LoVo (cell line): Measurements from ENCODE around the gene GRIK5.

Experiments used
- DNase-seq: peaks from one replicate; pipeline ENCODE4 v3.0.0-alpha.2; 2016; ENCODE audit warnings: low spot score

GRIK5 gene

DNA sequence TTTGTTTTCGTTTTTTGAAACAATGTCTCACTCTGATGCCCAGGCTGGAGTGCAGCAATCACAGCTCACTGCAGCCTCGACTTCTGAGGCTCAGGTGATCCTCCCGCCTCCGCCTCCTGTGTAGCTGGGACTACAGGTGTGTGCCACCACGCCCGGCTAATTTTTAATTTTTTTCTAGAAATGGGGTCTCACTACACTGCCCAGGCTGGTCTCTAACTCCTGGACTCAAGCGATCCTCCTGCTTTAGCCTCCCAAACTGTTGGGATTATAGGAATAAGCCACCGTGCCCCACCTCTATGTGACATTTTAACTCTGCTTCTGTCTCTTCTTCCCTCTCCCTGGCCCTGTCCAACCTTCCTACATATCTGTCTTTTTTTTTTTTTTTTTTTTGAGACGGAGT lies 81.1 kb downstream of the GRIK5 start:
- no peak for DNase-seq

GRCh38 chr19:41987141-41987860 lies 82.7 kb downstream of the GRIK5 start:
- no peak for DNase-seq

DNA sequence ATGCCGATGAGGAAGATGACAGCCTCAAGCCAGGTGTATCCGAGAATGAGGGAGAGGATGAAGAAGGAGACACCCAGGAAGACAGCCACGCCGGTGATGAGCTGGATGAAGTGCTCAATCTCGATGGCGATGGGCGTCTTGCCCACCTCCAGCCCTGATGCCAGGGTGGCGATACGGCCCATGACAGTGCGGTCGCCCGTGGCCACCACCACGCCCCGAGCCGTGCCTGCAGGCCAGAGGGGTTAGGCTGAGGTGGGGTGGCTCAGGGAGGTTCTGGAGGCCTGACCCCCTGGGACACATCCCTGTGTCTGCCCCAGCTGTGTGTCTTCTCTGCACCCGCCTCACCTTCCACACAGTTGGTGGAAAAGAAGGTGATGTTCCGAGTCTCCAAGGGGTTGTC lies 85.0 kb downstream of the GRIK5 start:
- no peak for DNase-seq

GRCh38 chr19:41981724-41982123 lies 88.3 kb downstream of the GRIK5 start:
- DNase-seq: no peak

GRCh38 chr19:41978470-41978869 lies 91.5 kb downstream of the GRIK5 start:
- no peak for DNase-seq

DNA sequence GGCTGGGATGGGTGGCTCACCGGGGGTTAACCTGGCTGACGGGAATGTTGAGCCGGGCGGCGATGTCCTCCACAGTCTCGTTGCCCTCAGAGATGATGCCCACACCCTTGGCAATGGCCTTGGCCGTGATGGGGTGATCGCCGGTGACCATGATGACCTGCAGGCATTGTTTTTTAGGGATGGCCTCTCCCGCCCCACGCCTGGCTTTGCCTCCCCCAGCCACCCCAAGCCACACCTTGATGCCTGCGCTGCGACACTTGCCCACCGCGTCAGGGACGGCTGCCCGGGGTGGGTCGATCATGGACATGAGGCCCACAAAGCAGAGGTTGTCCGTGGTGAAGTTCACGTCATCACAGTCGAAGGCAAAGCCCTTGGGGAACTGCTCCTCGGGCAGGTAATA lies 92.1 kb downstream of the GRIK5 start:
- no peak for DNase-seq

GRCh38 chr19:41974652-41975051 lies 95.4 kb downstream of the GRIK5 start:
- no peak for DNase-seq

DNA sequence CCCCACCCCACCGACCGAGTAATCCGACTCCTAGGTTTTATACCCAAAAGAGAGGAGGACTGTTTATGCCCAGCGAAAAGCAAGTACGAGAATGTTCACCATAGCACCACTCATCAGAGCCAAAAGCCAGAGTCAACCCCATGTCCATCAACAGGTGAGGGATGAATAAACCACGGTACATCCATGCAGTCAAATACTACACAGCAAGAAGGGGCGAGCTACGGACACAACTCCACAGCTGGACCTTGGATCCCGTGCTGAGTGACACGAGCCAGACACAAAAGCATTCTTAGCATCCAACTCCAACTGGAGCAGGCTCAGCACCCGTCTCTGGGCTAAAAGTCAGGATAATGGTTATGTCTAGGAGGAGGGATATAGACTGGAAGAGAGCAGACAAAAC lies 98.6 kb downstream of the GRIK5 start:
- no peak for DNase-seq

DNA sequence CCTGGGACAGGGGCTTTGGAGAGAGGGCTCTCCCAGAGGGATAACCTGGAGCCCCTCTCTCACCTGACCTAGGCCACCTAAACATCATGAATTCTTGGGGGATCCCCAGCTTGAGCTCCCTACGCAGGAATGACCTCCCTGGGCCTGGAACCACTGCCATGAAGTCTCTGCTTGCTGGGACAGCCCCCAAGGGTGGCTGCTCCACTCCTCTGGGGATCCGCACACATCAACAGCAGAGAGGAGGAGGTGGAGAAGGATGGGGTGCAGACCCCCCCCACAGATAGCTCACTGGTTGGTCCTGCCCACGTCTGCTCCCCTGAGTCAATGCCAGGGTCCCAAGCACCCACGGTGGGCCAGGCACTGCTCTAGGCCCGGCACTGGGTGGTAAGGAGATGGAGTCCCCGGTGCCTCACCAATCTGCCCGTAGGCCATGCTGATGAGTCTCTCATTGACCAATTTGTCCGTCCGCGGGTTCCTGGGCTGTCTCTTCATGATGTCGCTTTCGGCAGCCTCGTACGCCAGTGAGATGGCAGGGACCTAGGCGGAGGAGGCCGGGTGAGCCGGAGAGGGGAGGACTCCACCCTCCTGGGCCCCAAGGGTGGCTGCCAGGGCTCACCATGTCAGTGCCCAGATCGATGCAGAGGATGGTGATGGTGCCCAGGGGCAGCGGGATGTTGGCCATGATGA lies 100.1 kb downstream of the GRIK5 start:
- no peak for DNase-seq

DNA sequence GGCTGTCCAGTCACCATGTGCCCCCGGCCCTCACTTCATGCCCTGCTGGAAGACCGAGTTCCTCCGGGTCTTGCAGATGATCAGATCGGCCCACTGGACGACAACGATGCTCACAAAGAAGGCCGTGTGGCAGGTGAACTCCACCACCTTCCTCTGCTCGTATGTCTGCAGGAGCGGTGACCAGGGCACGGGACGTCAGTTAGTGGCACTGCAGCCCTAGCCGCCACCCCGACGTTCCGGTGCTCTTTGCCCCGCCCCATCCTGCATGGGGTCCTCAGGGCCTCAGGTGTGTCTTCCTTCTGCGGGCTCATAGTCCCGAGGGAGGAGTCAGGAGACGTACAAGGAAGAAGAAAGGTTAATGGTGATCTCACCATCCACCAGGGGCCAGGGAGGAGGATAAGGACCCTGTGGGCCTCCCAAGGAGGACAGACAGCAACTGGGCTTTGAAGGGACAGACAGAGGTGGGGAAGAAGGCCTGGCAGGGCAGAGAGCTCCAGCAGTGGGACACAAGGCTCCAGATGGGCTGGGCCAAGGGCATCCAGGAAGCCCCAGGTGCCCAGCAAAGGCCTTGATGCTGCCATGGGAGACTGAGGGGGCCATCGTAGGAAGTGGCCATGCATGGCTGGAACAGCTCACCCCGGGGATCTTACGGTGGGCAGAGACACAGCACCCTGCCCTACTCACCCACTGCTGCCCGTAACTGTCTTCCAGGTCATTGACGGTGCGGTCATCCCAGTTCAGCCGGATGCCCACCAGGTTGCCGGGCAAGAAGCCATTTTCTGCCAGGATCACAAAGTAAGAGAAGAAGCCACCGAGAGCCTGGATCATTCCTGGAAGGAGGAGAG lies 101.0 kb downstream of the GRIK5 start:
- no peak for DNase-seq

- DNase-seq: no peak
Measured at GRCh38 chr19:41967054-41967783, 102.8 kb downstream of the GRIK5 start.

GRCh38 chr19:41965106-41965505 lies 104.9 kb downstream of the GRIK5 start:
- DNase-seq: no peak

DNA sequence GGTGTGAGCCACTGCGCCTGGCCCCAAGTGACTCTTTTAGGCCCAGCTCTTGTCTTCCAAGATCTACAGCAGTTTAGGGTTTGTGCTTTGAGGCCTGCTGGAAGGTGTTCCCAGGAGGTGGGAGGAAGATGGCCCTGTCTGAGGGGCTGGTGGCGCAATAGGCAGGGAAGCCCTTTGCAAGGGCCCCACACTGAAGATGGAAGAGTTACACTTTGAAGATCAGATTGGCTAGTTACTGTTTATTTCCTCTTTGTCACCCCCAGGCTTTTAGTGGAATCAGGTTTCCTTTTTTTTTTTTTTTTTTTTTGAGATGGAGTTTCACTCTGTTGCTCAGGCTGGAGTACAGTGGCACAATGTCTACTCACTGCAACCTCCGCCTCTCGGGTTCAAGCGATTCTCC lies 109.0 kb downstream of the GRIK5 start:
- DNase-seq: no peak

GRCh38 chr19:41959056-41960053 lies 110.7 kb downstream of the GRIK5 start, which contains the start of gene RABAC1:
Gene RABAC1, minus strand, starts transcription at chr19:41959321. Its CDS starts 29 bp downstream, at chr19:41959292.
- peak; percentile 94 for DNase-seq

DNA sequence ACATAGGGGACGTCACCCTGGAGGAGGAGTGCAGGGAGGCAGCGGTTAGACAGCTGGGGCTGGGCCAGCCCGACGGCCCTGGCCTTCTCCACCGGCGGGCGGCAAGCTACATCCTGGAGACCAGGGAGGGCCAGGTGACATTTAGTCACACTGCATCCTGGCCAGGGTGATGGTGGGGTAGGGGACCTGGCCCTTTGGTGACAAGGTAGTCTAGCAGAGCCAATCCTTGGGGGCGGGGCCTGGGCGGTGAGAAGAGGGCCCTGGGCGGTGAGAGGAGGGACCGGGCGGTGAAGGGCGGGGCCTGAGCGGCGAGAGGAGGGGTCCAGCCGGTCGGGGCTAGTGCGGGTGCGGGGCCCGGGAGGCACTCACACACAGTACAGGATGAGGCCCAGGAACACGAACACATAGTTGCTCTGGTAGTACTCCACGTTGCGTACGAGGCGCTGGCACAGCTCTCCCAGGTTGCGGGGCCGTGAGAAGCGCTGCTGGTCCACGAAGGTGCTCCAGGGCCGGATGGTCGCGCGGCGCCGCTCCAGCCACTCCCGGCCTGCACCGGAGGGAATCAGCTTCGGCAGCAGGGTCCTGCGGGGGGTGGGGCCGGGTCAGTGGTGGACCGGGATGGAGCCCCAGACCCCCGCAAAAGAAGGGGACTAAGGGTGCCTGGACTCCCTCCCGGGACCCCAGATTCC lies 111.5 kb downstream of the GRIK5 start:
- peak; percentile 77 for DNase-seq

GRCh38 chr19:41957838-41958366 lies 112.1 kb downstream of the GRIK5 start:
- peak; percentile 89 for DNase-seq

DNA sequence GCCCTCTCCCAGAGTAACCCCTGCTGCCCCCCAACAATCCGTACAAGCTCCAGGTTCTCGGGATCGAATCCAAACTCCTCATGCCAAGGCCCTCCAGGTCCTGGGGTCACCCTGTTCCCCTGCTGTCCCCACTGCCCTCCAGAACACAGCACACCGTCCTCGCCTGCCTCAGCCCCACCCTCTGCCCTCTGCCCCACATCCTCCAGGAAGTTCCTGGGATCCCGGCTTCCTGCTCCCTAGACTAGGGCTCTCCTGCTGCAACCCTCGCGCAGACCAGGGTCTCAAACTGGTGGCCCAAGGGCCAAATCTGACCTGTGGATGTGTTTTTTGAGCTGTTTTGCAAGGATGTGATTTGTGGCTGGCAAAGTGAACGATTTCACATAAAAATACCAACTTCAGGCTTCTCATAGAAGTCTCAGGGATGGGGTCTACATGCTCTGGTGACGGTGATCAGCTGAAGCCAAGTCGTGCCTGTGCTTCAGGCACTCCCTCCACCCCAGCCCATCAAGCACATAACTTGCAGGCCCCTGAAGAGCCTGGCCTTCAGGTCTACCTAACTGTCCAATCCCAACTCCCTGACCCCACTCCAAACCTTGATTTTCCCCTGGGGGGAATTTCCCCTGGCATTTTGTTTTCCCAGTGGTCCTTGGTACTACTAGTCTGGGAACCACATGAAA lies 112.7 kb downstream of the GRIK5 start:
- DNase-seq: peak; percentile 25

DNA sequence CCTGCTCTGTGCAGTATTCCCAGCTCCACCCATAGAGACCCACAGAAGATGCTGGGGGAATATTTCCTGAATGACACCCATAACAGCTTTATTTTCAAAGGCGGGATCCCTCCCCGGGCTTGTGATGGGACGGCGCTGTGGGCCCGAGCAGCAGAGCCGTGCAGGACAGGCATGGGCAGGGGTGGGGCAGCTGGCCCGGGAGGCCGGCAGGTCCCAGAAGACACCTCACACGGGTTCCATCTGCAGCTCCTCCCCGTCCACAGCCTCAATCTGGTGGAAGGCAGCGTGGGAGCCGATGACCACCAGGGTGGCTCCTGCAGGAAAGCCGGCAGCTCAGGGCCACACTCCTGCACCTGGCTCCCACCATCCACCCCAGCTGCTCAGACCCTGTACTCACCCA lies 113.4 kb downstream of the GRIK5 start:
- DNase-seq: no peak

DNA sequence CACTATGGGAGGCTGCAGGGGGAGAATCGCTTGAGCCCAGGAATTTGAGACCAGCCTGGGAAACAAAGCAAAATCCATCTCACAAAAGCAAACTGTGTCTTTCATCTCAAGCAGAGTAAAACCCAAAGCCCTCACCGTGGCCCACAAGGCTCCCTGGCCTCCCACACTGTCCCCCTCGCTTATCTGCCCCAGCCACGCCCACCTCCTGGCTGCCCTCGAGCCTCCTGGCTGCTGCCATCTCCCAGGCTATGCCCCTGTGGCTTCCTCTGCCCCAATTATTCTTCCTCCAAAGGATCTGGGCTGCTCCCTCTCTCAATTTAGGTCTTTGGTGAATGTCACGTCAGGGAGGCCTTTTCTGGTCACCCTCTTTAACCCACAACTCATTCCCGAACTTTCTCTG lies 114.5 kb downstream of the GRIK5 start:
- DNase-seq: no peak
